Measurements from ENCODE around the gene GCSH.

GCSH gene

GRCh38 chr16:81041696-81042095 is 54.5 kb downstream of the GCSH start:
- no peak for DNase-seq (ENCODE audit: low read depth)

GRCh38 chr16:81040842-81041241 is 55.4 kb downstream of the GCSH start:
- DNase-seq (ENCODE audit: low read depth): no peak

- DNase-seq (ENCODE audit: low read depth): no peak
These were observed 56.1 kb downstream of the GCSH start for GRCh38 chr16:81040131-81040530.

- no peak for DNase-seq (ENCODE audit: low read depth)
These were observed 59.3 kb downstream of the GCSH start for GRCh38 chr16:81036751-81037350.

GRCh38 chr16:81035975-81036750 is 60.0 kb downstream of the GCSH start:
- DNase-seq (ENCODE audit: low read depth): peak; percentile 17

- DNase-seq (ENCODE audit: low read depth): peak; percentile 73
These were observed 60.7 kb downstream of the GCSH start, which contains the start of gene ATMIN for GRCh38 chr16:81035398-81035974. Gene ATMIN, plus strand, starts transcription at chr16:81035842. Its CDS starts 29 bp downstream, at chr16:81035871.

Measured in stimulated activated CD8-positive, alpha-beta memory T cell treated with anti-CD3 and anti-CD28 coated beads, Interleukin-7, amount 100 ng/mL, for 24 hours (primary cell).